ENCODE measurements around the gene NAA15. TPM values are rescaled to one million over a fixed set of nuclear protein-coding genes. Genes with fewer than 3 reads are reported as not detected.
"Not testable (repeated sequence)": the region's sequence is repeated elsewhere in the genome, so short reads cannot be mapped to it uniquely, and the experiment has no call there.

The NAA15 gene
- total RNA-seq, 1 donor from 2014 or later = 35.1 TPM

GRCh38 chr4:139402436-139402835, 101.1 kb downstream of the NAA15 start:
- TF ChIP-seq, protein P1, sequence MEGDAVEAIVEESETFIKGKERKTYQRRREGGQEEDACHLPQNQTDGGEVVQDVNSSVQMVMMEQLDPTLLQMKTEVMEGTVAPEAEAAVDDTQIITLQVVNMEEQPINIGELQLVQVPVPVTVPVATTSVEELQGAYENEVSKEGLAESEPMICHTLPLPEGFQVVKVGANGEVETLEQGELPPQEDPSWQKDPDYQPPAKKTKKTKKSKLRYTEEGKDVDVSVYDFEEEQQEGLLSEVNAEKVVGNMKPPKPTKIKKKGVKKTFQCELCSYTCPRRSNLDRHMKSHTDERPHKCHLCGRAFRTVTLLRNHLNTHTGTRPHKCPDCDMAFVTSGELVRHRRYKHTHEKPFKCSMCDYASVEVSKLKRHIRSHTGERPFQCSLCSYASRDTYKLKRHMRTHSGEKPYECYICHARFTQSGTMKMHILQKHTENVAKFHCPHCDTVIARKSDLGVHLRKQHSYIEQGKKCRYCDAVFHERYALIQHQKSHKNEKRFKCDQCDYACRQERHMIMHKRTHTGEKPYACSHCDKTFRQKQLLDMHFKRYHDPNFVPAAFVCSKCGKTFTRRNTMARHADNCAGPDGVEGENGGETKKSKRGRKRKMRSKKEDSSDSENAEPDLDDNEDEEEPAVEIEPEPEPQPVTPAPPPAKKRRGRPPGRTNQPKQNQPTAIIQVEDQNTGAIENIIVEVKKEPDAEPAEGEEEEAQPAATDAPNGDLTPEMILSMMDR (IDR thresholded peaks at IDR 0.05) = no peak
- no peaks in the 10 kb centered on the region for H3K9me3 Mint-ChIP-seq (ENCODE audit: unreplicated experiment)
- H3K4me3 Mint-ChIP-seq (ENCODE audit: unreplicated experiment) = no peak overlapping the region
- no peak overlapping the region for H3K27ac Mint-ChIP-seq (ENCODE audit: unreplicated experiment)
- no peaks in the 10 kb centered on the region for H3K27me3 Mint-ChIP-seq (ENCODE audit: unreplicated experiment)
- H3K4me1 Mint-ChIP-seq (ENCODE audit: unreplicated experiment) = no peaks in the 10 kb centered on the region
- DNase-seq (ENCODE audit: extremely low spot score, unreplicated experiment) = no peak
- H3K36me3 Mint-ChIP-seq (ENCODE audit: unreplicated experiment) = peaks cover 22% of the 10 kb centered on the region

GRCh38 chr4:139403462-139403861, 102.2 kb downstream of the NAA15 start:
- H3K27me3 Mint-ChIP-seq (ENCODE audit: unreplicated experiment) = no peaks in the 10 kb centered on the region
- peaks cover 25% of the 10 kb centered on the region for H3K36me3 Mint-ChIP-seq (ENCODE audit: unreplicated experiment)
- no peak overlapping the region for H3K27ac Mint-ChIP-seq (ENCODE audit: unreplicated experiment)
- no peaks in the 10 kb centered on the region for H3K9me3 Mint-ChIP-seq (ENCODE audit: unreplicated experiment)
- TF ChIP-seq, protein P1 (IDR thresholded peaks at IDR 0.05) = peak; percentile 19
- H3K4me1 Mint-ChIP-seq (ENCODE audit: unreplicated experiment) = no peaks in the 10 kb centered on the region
- H3K4me3 Mint-ChIP-seq (ENCODE audit: unreplicated experiment) = no peak overlapping the region
- no peak for DNase-seq (ENCODE audit: extremely low spot score, unreplicated experiment)

- H3K4me3 Mint-ChIP-seq (ENCODE audit: unreplicated experiment) = no peak overlapping the region
- no peak overlapping the region for H3K27ac Mint-ChIP-seq (ENCODE audit: unreplicated experiment)
- DNase-seq (ENCODE audit: extremely low spot score, unreplicated experiment) = no peak
- H3K9me3 Mint-ChIP-seq (ENCODE audit: unreplicated experiment) = peaks cover 18% of the 10 kb centered on the region
- TF ChIP-seq, protein P1 (IDR thresholded peaks at IDR 0.05) = no peak
- H3K36me3 Mint-ChIP-seq (ENCODE audit: unreplicated experiment) = peaks cover 41% of the 10 kb centered on the region
- no peaks in the 10 kb centered on the region for H3K27me3 Mint-ChIP-seq (ENCODE audit: unreplicated experiment)
- no peaks in the 10 kb centered on the region for H3K4me1 Mint-ChIP-seq (ENCODE audit: unreplicated experiment)
These were observed 109.0 kb downstream of the NAA15 start for GRCh38 chr4:139410312-139410711.

- H3K27ac Mint-ChIP-seq (ENCODE audit: unreplicated experiment); H3K4me3 Mint-ChIP-seq (ENCODE audit: unreplicated experiment); H3K27me3 Mint-ChIP-seq (ENCODE audit: unreplicated experiment); DNase-seq (ENCODE audit: extremely low spot score, unreplicated experiment); H3K4me1 Mint-ChIP-seq (ENCODE audit: unreplicated experiment): not testable (repeated sequence)
- Mint-ChIP-seq H3K36me3 (ENCODE audit: unreplicated experiment) (peaks cover 44% of the 10 kb centered on the region), H3K9me3 (ENCODE audit: unreplicated experiment) (peaks cover 18% of the 10 kb centered on the region)
These were observed 113.4 kb downstream of the NAA15 start for GRCh38 chr4:139414671-139415210.

GRCh38 chr4:139416073-139416673, 114.9 kb downstream of the NAA15 start:
- Mint-ChIP-seq H3K36me3 (ENCODE audit: unreplicated experiment) (peaks cover 54% of the 10 kb centered on the region), H3K9me3 (ENCODE audit: unreplicated experiment) (peaks cover 25% of the 10 kb centered on the region), H3K4me1 (ENCODE audit: unreplicated experiment) (no peaks in the 10 kb centered on the region), H3K4me3 (ENCODE audit: unreplicated experiment) (no peak overlapping the region), H3K27me3 (ENCODE audit: unreplicated experiment) (no peaks in the 10 kb centered on the region), H3K27ac (ENCODE audit: unreplicated experiment) (no peak overlapping the region)
- no peak for DNase-seq (ENCODE audit: extremely low spot score, unreplicated experiment)
- TF ChIP-seq, protein P1 (IDR thresholded peaks at IDR 0.05) = peak; percentile 71
